Naive B cell (primary cell): ENCODE measurements around the gene RPL29. TPM values are rescaled to one million over a fixed set of nuclear protein-coding genes. Genes with fewer than 3 reads are reported as not detected.

ENCODE experiments used
- ATAC-seq, 2 donors: fragments of 150-1000 bp; cut with Tn5 transposase; 2 replicates each; pipeline ENCODE4 v1.10.0; 2021; ENCODE audit warnings: low read depth in 2 of 2, mild to moderate bottlenecking in 2 of 2, moderate library complexity in 2 of 2
- DNase-seq: peaks from one replicate; pipeline ENCODE4 v3.0.0; 2022
- H3K27ac Mint-ChIP-seq, 6 donors: one replicate each; pipeline ENCODE4 v1.8.0; 2020 to 2022; ENCODE audit warnings: mild to moderate bottlenecking in 6 of 6, mixed read lengths in 6 of 6, moderate library complexity in 5 of 6, inconsistent platforms in 2 of 6
- H3K27me3 Mint-ChIP-seq, 3 donors: one replicate each; pipeline ENCODE4 v1.8.0; 2021 to 2022; ENCODE audit warnings: mixed read lengths in 3 of 3, mild to moderate bottlenecking in 1 of 3
- H3K36me3 Mint-ChIP-seq, 2 donors: one replicate each; pipeline ENCODE4 v1.8.0; 2020 to 2022; ENCODE audit warnings: mixed read lengths in 2 of 2, inconsistent platforms in 1 of 2, mild to moderate bottlenecking in 1 of 2
- H3K4me1 Mint-ChIP-seq, 3 donors: one replicate each; pipeline ENCODE4 v1.8.0; 2020 to 2022; ENCODE audit warnings: mixed read lengths in 3 of 3, inconsistent platforms in 1 of 3, mild to moderate bottlenecking in 1 of 3, moderate library complexity in 1 of 3
- H3K4me3 Mint-ChIP-seq, 8 donors: one replicate each; pipeline ENCODE4 v1.8.0; 2020 to 2022; ENCODE audit warnings: mild to moderate bottlenecking in 8 of 8, mixed read lengths in 8 of 8, moderate library complexity in 8 of 8, inconsistent platforms in 2 of 8
- H3K9me3 Mint-ChIP-seq, 7 donors: one replicate each; pipeline ENCODE4 v1.8.0; 2020 to 2022; ENCODE audit warnings: mixed read lengths in 7 of 7, mild to moderate bottlenecking in 5 of 7, inconsistent platforms in 2 of 7, moderate library complexity in 1 of 7
- polyA plus RNA-seq, 6 donors: library from polyadenylated mRNA; unstranded; fragments of 300-500 nt; fragmentation: Illumina TruSeq; gene quantifications; one replicate each; pipeline ENCODE4 v1.2.3, GENCODE V29; 2021; ENCODE audit warnings: low read depth in 6 of 6

The RPL29 gene
- polyA plus RNA-seq, 6 donors from 2014 or later: 871 to 1,582 (median 1,414) TPM

GRCh38 chr3:51982352-51982837 lies 13.3 kb downstream of the RPL29 start:
- Mint-ChIP-seq H3K4me1 (peaks cover 19 to 38% (median 34%) of the 10 kb centered on the region in 3 donors), H3K9me3 (no peaks in the 10 kb centered on the region), H3K36me3 (no peaks in the 10 kb centered on the region), H3K27ac (peak overlapping the region in 4 of 6 donors; percentile 76 to 98 (median 90)), H3K4me3 (peak overlapping the region; percentile 84 to 96 (median 95)), H3K27me3 (no peaks in the 10 kb centered on the region)
- DNase-seq (peak; percentile 30), ATAC-seq (peak; percentile 55 to 61)

DNA sequence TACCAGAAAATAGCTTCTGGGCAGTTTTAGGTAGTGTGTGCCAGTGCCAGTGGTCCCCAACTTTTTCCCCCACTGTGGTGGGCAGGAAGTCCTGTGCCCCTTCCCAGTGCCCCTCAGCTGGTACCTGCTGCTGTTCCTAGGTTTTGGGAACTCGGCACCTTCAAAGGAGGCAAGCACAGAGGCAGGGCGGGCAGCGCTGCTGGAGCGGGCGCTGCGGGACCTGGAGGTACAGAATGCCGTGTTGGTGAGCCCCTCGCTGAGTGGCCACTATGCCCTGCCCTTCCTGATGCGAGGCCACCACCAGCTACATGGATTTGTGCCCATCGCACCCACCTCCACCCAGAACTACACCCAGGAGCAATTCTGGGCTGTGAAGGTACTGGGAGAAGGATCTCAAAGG lies 15.4 kb downstream of the RPL29 start:
- no peaks in the 10 kb centered on the region for H3K9me3 Mint-ChIP-seq
- peaks cover 32 to 51% (median 38%) of the 10 kb centered on the region in 3 donors for H3K4me1 Mint-ChIP-seq
- H3K27me3 Mint-ChIP-seq: no peaks in the 10 kb centered on the region
- H3K27ac Mint-ChIP-seq: no peak overlapping the region
- DNase-seq (no peak), ATAC-seq (no peak)
- H3K36me3 Mint-ChIP-seq: no peaks in the 10 kb centered on the region
- no peak overlapping the region for H3K4me3 Mint-ChIP-seq

GRCh38 chr3:51978143-51978502 lies 17.6 kb downstream of the RPL29 start:
- peak overlapping the region in 1 of 6 donors; percentile 67 for H3K27ac Mint-ChIP-seq
- no peak overlapping the region for H3K4me3 Mint-ChIP-seq
- H3K9me3 Mint-ChIP-seq: no peaks in the 10 kb centered on the region

DNA sequence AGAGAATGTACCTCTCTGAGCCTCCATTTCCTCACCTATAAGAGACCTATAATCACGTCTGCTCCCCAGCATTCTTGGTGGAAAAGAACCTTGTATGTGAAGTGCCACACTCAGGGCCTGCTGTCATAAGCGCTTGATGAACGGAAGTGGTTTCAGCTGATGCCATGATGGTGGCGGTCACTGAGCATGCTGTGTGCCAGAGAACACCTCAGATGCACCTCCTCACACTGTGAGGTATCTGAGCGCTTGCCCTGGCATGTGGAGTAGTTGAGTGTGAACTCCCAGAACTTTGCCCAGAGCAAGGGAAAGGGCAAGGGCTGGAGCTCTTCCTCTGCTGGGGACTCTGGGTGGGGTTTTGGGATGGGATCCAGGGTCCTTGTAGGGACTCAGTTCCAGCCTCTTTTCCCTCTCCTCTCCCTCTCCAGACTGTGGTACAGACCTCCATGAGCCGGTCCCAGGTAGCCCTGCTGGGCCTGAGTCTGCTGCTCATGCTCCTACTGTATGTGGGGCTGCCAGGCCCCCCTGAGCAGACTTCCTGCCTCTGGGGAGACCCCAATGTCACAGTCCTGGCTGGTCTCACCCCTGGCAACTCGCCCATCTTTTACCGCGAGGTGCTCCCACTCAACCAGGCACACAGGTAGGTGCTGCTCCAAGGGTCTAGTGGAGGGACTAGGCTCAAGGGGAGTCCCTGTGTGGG lies 18.1 kb downstream of the RPL29 start:
- H3K36me3 Mint-ChIP-seq: no peaks in the 10 kb centered on the region
- H3K9me3 Mint-ChIP-seq: no peaks in the 10 kb centered on the region
- no peaks in the 10 kb centered on the region for H3K27me3 Mint-ChIP-seq
- peaks cover 27 to 54% (median 36%) of the 10 kb centered on the region in 3 donors for H3K4me1 Mint-ChIP-seq
- DNase-seq (no peak), ATAC-seq (no peak)
- H3K27ac Mint-ChIP-seq: peak overlapping the region in 4 of 6 donors; percentile 53 to 93 (median 85)
- peak overlapping the region in 5 of 8 donors; percentile 25 to 90 (median 56) for H3K4me3 Mint-ChIP-seq

More at GRCh38 chr3:51978143-51978502, 17.6 kb downstream of the RPL29 start:
- no peak for DNase-seq
- H3K36me3 Mint-ChIP-seq: no peaks in the 10 kb centered on the region
- peaks cover 31 to 55% (median 41%) of the 10 kb centered on the region in 3 donors for H3K4me1 Mint-ChIP-seq
- no peak for ATAC-seq
- no peaks in the 10 kb centered on the region for H3K27me3 Mint-ChIP-seq

DNA sequence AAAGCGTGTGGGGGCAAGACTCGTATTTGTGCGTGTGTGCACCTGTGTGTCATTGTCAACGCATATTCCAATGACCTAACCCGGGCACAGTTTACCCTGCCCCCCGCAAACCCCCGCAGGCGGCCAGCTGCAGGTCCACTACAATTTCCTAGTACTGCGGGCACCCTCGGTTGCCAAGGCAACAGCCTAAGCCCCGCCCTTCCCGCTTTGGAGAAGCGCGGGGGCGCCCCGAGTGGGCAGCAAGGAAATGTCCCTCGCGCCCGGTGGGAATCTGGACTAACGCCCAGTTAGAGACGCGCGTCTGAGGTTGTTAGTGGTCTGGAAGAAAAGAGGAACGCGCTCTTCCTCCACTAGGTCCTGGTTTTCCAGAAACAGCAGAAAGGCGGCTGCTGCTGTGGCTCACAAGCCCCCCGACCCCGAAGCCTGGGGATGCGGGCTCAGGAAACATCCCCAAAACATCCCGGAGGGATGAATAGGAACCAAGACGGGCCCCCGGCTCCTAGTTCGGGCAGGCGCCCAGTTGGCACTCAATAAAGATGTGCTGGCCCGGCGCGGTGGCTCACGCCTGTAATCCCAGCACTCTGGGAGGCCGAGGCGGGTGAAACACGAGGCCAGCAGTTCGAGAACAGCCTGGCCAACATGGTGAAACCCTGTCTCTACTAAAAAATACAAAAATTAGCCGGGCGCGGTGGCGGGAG lies 19.7 kb downstream of the RPL29 start:
- no peaks in the 10 kb centered on the region for H3K9me3 Mint-ChIP-seq
- H3K4me3 Mint-ChIP-seq: peak overlapping the region; percentile 83 to 97 (median 91)
- peaks cover 19 to 42% (median 28%) of the 10 kb centered on the region in 3 donors for H3K4me1 Mint-ChIP-seq
- peak; percentile 37 for DNase-seq
- ATAC-seq: no peak
- H3K36me3 Mint-ChIP-seq: no peaks in the 10 kb centered on the region
- H3K27me3 Mint-ChIP-seq: no peaks in the 10 kb centered on the region
- peak overlapping the region in 4 of 6 donors; percentile 45 to 74 (median 60) for H3K27ac Mint-ChIP-seq

DNA sequence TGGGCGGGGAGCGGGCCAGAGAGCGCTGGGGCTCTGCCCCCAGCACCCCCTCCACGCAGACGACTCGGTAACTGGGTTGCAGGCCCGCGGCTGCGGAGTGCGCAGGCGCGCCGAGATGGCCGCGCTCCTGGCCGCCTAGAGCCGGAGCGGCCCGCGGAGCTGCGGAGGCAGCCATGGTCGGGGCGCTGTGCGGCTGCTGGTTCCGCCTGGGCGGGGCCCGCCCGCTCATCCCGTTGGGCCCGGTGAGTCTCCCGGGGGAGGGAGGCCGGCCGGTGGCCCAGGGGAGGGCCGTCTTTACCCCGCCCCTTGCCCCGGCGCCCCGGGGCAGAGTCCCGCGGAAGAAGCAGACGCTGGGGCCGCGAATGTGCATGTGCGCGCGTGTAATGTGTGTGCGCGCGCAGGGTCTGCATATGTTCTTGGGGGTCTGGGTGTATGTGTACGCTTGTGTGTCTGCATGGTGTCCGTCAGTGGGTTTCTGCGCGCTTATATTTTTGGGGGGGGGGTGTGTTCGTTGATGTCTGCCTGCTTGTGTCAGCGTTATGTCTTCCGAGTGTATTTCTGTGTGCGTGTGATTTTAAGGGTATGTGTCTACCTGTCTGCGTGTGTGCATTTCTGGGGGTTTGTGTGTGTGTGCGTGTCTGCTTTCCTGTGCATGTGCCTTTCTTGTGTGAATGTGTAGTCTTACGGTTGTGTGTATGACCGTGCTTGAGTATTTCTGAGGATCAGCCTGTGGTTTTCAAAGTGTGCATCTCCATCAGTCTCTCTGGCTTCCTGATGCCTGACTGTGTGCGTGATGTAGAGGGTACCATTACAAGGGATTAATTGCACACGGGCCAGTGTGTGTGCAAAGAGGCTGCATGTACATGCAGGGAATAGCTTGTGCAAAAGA lies 20.5 kb downstream of the RPL29 start, which contains the start of gene ABHD14A:
Gene ABHD14A, plus strand, starts transcription at position 102 of the 889 bp plus-strand sequence. Its CDS starts 72 bp downstream, at position 174.
- Mint-ChIP-seq H3K4me3 (peak within 1 kb of the TSS; percentile 87 to 97 (median 95)), H3K27ac (peak within 1 kb of the TSS; percentile 74 to 95 (median 88)), H3K4me1 (peaks cover 16 to 40% (median 28%) of the 10 kb centered on the region in 3 donors), H3K36me3 (no peaks in the 10 kb centered on the region), H3K27me3 (no peaks in the 10 kb centered on the region), H3K9me3 (no peaks in the 10 kb centered on the region)
- ATAC-seq (peak; percentile 80 to 83), DNase-seq (peak; percentile 78)

GRCh38 chr3:51974277-51974962 lies 21.3 kb downstream of the RPL29 start:
- ATAC-seq (peak; percentile 6 to 8), DNase-seq (peak; percentile 24)
- H3K36me3 Mint-ChIP-seq: no peaks in the 10 kb centered on the region
- peak overlapping the region in 5 of 6 donors; percentile 49 to 95 (median 85) for H3K27ac Mint-ChIP-seq
- H3K9me3 Mint-ChIP-seq: no peaks in the 10 kb centered on the region
- H3K4me3 Mint-ChIP-seq: peak overlapping the region; percentile 87 to 97 (median 95)
- H3K27me3 Mint-ChIP-seq: no peaks in the 10 kb centered on the region
- H3K4me1 Mint-ChIP-seq: peaks cover 16 to 40% (median 33%) of the 10 kb centered on the region in 3 donors

DNA sequence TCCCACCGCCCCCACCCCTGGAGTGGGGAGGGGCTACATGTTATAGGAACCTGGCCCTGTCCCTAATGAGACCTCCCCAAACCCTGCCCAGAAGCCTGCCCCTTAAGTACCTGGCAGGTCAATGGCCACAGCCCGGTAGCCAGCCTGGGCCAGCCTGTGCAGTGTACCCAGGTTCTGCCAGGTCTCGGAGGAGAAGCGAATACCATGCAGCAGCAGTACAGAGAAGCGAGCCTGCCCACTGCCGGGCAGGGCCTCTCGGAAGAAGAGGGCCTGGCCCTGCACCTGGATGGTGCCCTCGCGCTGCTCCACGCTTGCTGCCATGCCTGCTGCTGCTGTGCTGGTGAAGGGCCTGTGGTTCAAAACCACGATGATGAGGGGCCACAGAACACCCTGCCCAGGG lies 24.3 kb downstream of the RPL29 start:
- H3K4me1 Mint-ChIP-seq: peaks cover 16 to 50% (median 38%) of the 10 kb centered on the region in 3 donors
- ATAC-seq (no peak), DNase-seq (no peak)
- H3K36me3 Mint-ChIP-seq: no peaks in the 10 kb centered on the region
- no peaks in the 10 kb centered on the region for H3K27me3 Mint-ChIP-seq
- H3K4me3 Mint-ChIP-seq: peak overlapping the region in 4 of 8 donors; percentile 19 to 83 (median 60)
- H3K9me3 Mint-ChIP-seq: no peaks in the 10 kb centered on the region
- H3K27ac Mint-ChIP-seq: no peak overlapping the region

DNA sequence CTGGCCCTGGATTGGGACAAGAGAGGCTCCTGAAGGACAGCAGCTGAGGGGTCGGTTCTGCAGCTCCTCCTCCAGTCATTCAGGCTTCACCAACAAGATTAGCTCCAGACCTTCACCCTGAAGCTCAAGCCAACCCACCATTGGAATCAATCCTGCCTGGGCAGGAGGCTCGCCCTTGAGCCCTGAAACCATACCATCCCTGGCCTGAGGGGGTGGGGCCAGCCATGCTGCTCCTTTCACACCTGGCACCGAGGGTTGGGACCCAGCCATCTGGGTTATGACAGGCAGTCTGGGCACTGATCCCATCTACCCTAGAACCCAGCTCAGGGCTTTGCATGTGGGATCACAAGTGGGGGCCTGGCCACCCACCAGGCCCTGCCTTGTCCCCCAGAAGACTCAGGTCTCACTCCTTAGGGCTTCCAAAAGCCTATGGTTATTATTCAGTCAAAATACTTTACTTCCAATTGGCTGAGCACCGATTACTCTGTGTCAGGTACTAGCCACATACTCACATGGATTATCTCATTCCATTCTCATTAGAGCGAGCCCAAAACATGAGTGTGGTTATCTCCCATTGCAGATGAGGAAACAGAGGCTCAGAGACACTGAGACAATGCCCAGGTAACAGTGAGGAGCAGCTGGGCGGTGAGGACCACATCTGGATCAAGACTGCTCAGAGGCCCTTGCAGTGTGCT lies 24.9 kb downstream of the RPL29 start:
- no peaks in the 10 kb centered on the region for H3K36me3 Mint-ChIP-seq
- DNase-seq: no peak
- H3K4me1 Mint-ChIP-seq: peaks cover 20 to 51% (median 39%) of the 10 kb centered on the region in 3 donors
- no peak for ATAC-seq
- H3K27ac Mint-ChIP-seq: peak overlapping the region in 1 of 6 donors; percentile 44
- peaks cover 0 to under 1% (median 0%) of the 10 kb centered on the region in 3 donors for H3K27me3 Mint-ChIP-seq
- no peaks in the 10 kb centered on the region for H3K9me3 Mint-ChIP-seq
- H3K4me3 Mint-ChIP-seq: peak overlapping the region in 4 of 8 donors; percentile 29 to 83 (median 60)

- Mint-ChIP-seq H3K36me3 (no peaks in the 10 kb centered on the region), H3K4me1 (peaks cover 18 to 43% (median 37%) of the 10 kb centered on the region in 3 donors), H3K4me3 (peak overlapping the region in 1 of 8 donors; percentile 70), H3K9me3 (no peaks in the 10 kb centered on the region), H3K27me3 (peaks cover 0 to 10% (median 0%) of the 10 kb centered on the region in 3 donors), H3K27ac (no peak overlapping the region)
- DNase-seq (no peak), ATAC-seq (no peak)
These were observed 25.9 kb downstream of the RPL29 start for GRCh38 chr3:51969841-51970240.

GRCh38 chr3:51968883-51969678 lies 26.6 kb downstream of the RPL29 start:
- ATAC-seq (no peak), DNase-seq (no peak)
- H3K9me3 Mint-ChIP-seq: no peaks in the 10 kb centered on the region
- peak overlapping the region in 3 of 6 donors; percentile 13 to 70 (median 20) for H3K27ac Mint-ChIP-seq
- no peaks in the 10 kb centered on the region for H3K36me3 Mint-ChIP-seq
- peaks cover 18 to 39% (median 30%) of the 10 kb centered on the region in 3 donors for H3K4me1 Mint-ChIP-seq
- H3K4me3 Mint-ChIP-seq: peak overlapping the region in 6 of 8 donors; percentile 32 to 93 (median 63)
- peaks cover 0 to 15% (median 0%) of the 10 kb centered on the region in 3 donors for H3K27me3 Mint-ChIP-seq
